HFFc6 (cell line): ENCODE measurements around the gene CCDC149. TPM values are rescaled to one million over a fixed set of nuclear protein-coding genes. Genes with fewer than 3 reads are reported as not detected.

Experiments used
- DNase-seq: peaks from one replicate; pipeline ENCODE4 v3.0.0-alpha.2; 2018
- H3K27ac Mint-ChIP-seq: 2 replicates; pipeline ENCODE4 v1.8.0; 2020; ENCODE audit warnings: mild to moderate bottlenecking, mixed read lengths
- H3K27me3 Mint-ChIP-seq: 2 replicates; pipeline ENCODE4 v1.8.0; 2021; ENCODE audit warnings: mild to moderate bottlenecking, moderate library complexity, mixed read lengths; ENCODE audit not compliant: insufficient read depth
- H3K36me3 Mint-ChIP-seq: 2 replicates; pipeline ENCODE4 v1.8.0; 2021; ENCODE audit warnings: low read depth, mixed read lengths
- H3K4me1 Mint-ChIP-seq: 2 replicates; pipeline ENCODE4 v1.8.0; 2020; ENCODE audit warnings: low read depth, mixed read lengths
- H3K4me3 Mint-ChIP-seq: 2 replicates; pipeline ENCODE4 v1.8.0; 2020; ENCODE audit warnings: mild to moderate bottlenecking, moderate library complexity, mixed read lengths
- H3K9me3 Mint-ChIP-seq: 2 replicates; pipeline ENCODE4 v1.8.0; 2020; ENCODE audit warnings: mild to moderate bottlenecking, mixed read lengths
- CTCF ChIP-seq: fragments of 200-600 bp; sonication (generic); IDR thresholded peaks from 2 replicates; pipeline ENCODE4 v1.5.0; 2021; ENCODE audit warnings: antibody characterized with exemption, mild to moderate bottlenecking
- total RNA-seq, 6 experiments: library from RNA; stranded (reverse); fragmentation: NEBNext Ultra II Directional; extraction: Animal tissue kit (Norgen Biotek cat#: 25700); gene quantifications; 2 replicates in 1 of 6; 3 replicates in 5 of 6; pipeline ENCODE4 v1.2.3, GENCODE V29; 2021

CCDC149 gene
- total RNA-seq, 6 experiments from 2014 or later, result 10.9 to 13.5 (median 12.9) TPM

GRCh38 chr4:24775750-24776149 is 137.1 kb downstream of the CCDC149 start:
- no peak for TF ChIP-seq CTCF
- Mint-ChIP-seq H3K27me3 (peaks cover 2% of the 10 kb centered on the region), H3K4me1 (peaks cover 72% of the 10 kb centered on the region), H3K27ac (no peak overlapping the region), H3K36me3 (peaks cover 7% of the 10 kb centered on the region; the same call in 1 of the 2 replicates), H3K9me3 (no peaks in the 10 kb centered on the region), H3K4me3 (no peak overlapping the region)
- no peak for DNase-seq

GRCh38 chr4:24775032-24775605 is 137.7 kb downstream of the CCDC149 start:
- TF ChIP-seq CTCF, result no peak
- Mint-ChIP-seq H3K36me3 (peaks cover 7% of the 10 kb centered on the region; the same call in 1 of the 2 replicates), H3K4me3 (no peak overlapping the region), H3K27ac (peak overlapping the region; percentile 7; the same call in 1 of the 2 replicates), H3K9me3 (no peaks in the 10 kb centered on the region), H3K27me3 (peaks cover 2% of the 10 kb centered on the region), H3K4me1 (peaks cover 74% of the 10 kb centered on the region)
- peak; percentile 56 for DNase-seq

GRCh38 chr4:24774452-24774851 is 138.4 kb downstream of the CCDC149 start:
- Mint-ChIP-seq H3K36me3 (peaks cover 7% of the 10 kb centered on the region; the same call in 1 of the 2 replicates), H3K4me1 (peaks cover 74% of the 10 kb centered on the region), H3K9me3 (no peaks in the 10 kb centered on the region), H3K27ac (no peak overlapping the region), H3K27me3 (peaks cover 2% of the 10 kb centered on the region; the same call in 1 of the 2 replicates), H3K4me3 (no peak overlapping the region)
- no peak for TF ChIP-seq CTCF
- no peak for DNase-seq

GRCh38 chr4:24772952-24773351 is 139.9 kb downstream of the CCDC149 start:
- no peak for TF ChIP-seq CTCF
- no peak overlapping the region for H3K27ac Mint-ChIP-seq
- no peak overlapping the region for H3K4me3 Mint-ChIP-seq
- no peak for DNase-seq
- peaks cover 7% of the 10 kb centered on the region for H3K36me3 Mint-ChIP-seq
- no peaks in the 10 kb centered on the region for H3K9me3 Mint-ChIP-seq
- H3K27me3 Mint-ChIP-seq, result peaks cover 2% of the 10 kb centered on the region; the same call in 1 of the 2 replicates
- peaks cover 67% of the 10 kb centered on the region for H3K4me1 Mint-ChIP-seq

- TF ChIP-seq CTCF, result no peak
- Mint-ChIP-seq H3K4me3 (no peak overlapping the region), H3K27me3 (peaks cover 2% of the 10 kb centered on the region; the same call in 1 of the 2 replicates), H3K4me1 (peaks cover 65% of the 10 kb centered on the region), H3K36me3 (peaks cover 7% of the 10 kb centered on the region), H3K27ac (no peak overlapping the region), H3K9me3 (no peaks in the 10 kb centered on the region)
- no peak for DNase-seq
Observed at GRCh38 chr4:24772061-24772705, 140.7 kb downstream of the CCDC149 start.
